ENCODE data around the gene SLC27A4. TPM values are rescaled to one million over a fixed set of nuclear protein-coding genes. Genes with fewer than 3 reads are reported as not detected.
"Not testable (repeated sequence)": the region's sequence is repeated elsewhere in the genome, so short reads cannot be mapped to it uniquely, and the experiment has no call there.

The SLC27A4 gene
- total RNA-seq, 1 donor from 2014 or later = 47.3 TPM

GRCh38 chr9:128335914-128336313 is 4.4 kb upstream of the SLC27A4 start:
- Mint-ChIP-seq H3K36me3 (ENCODE audit: unreplicated experiment) (no peaks in the 10 kb centered on the region), H3K9me3 (ENCODE audit: unreplicated experiment) (peaks cover 9% of the 10 kb centered on the region), H3K4me3 (ENCODE audit: unreplicated experiment) (no peak overlapping the region), H3K4me1 (ENCODE audit: low read depth, unreplicated experiment) (no peaks in the 10 kb centered on the region), H3K27me3 (ENCODE audit: unreplicated experiment) (peaks cover 2% of the 10 kb centered on the region), H3K27ac (ENCODE audit: unreplicated experiment) (no peak overlapping the region)
- no peak for TF ChIP-seq CTCF (IDR thresholded peaks at IDR 0.05; ENCODE audit: partially characterized antibody, unreplicated experiment)
- DNase-seq = no peak

- Mint-ChIP-seq H3K36me3 (ENCODE audit: unreplicated experiment) (no peaks in the 10 kb centered on the region), H3K4me1 (ENCODE audit: low read depth, unreplicated experiment) (no peaks in the 10 kb centered on the region), H3K27ac (ENCODE audit: unreplicated experiment) (no peak overlapping the region), H3K4me3 (ENCODE audit: unreplicated experiment) (no peak overlapping the region), H3K9me3 (ENCODE audit: unreplicated experiment) (peaks cover 11% of the 10 kb centered on the region), H3K27me3 (ENCODE audit: unreplicated experiment) (no peaks in the 10 kb centered on the region)
- DNase-seq = no peak
- TF ChIP-seq CTCF (IDR thresholded peaks at IDR 0.05; ENCODE audit: partially characterized antibody, unreplicated experiment) = no peak
Observed at GRCh38 chr9:128337936-128338335, 2.4 kb upstream of the SLC27A4 start.

- not testable (repeated sequence) for H3K27me3 Mint-ChIP-seq (ENCODE audit: unreplicated experiment); H3K36me3 Mint-ChIP-seq (ENCODE audit: unreplicated experiment); H3K4me1 Mint-ChIP-seq (ENCODE audit: low read depth, unreplicated experiment); H3K27ac Mint-ChIP-seq (ENCODE audit: unreplicated experiment); DNase-seq
- Mint-ChIP-seq H3K4me3 (ENCODE audit: unreplicated experiment) (peak overlapping the region; percentile 88), H3K9me3 (ENCODE audit: unreplicated experiment) (peaks cover 11% of the 10 kb centered on the region)
Observed at GRCh38 chr9:128338852-128339614, 1.3 kb upstream of the SLC27A4 start.

- peaks cover 11% of the 10 kb centered on the region for H3K9me3 Mint-ChIP-seq (ENCODE audit: unreplicated experiment)
- TF ChIP-seq CTCF (IDR thresholded peaks at IDR 0.05; ENCODE audit: partially characterized antibody, unreplicated experiment) = no peak
Observed at GRCh38 chr9:128340691-128341434, 536 bp downstream of the SLC27A4 start.

GRCh38 chr9:128341435-128341849 is 1.1 kb downstream of the SLC27A4 start:
- H3K36me3 Mint-ChIP-seq (ENCODE audit: unreplicated experiment) = no peaks in the 10 kb centered on the region
- peak; percentile 75 for DNase-seq
- H3K9me3 Mint-ChIP-seq (ENCODE audit: unreplicated experiment) = peaks cover 11% of the 10 kb centered on the region
- peak; percentile 60 for TF ChIP-seq CTCF (IDR thresholded peaks at IDR 0.05; ENCODE audit: partially characterized antibody, unreplicated experiment)
- no peaks in the 10 kb centered on the region for H3K27me3 Mint-ChIP-seq (ENCODE audit: unreplicated experiment)
- H3K4me3 Mint-ChIP-seq (ENCODE audit: unreplicated experiment) = peak overlapping the region; percentile 98
- no peaks in the 10 kb centered on the region for H3K4me1 Mint-ChIP-seq (ENCODE audit: low read depth, unreplicated experiment)
- H3K27ac Mint-ChIP-seq (ENCODE audit: unreplicated experiment) = peak overlapping the region; percentile 59

More at GRCh38 chr9:128340691-128341434, 536 bp downstream of the SLC27A4 start:
- Mint-ChIP-seq H3K36me3 (ENCODE audit: unreplicated experiment) (no peaks in the 10 kb centered on the region), H3K27ac (ENCODE audit: unreplicated experiment) (no peak overlapping the region), H3K4me1 (ENCODE audit: low read depth, unreplicated experiment) (no peaks in the 10 kb centered on the region), H3K27me3 (ENCODE audit: unreplicated experiment) (no peaks in the 10 kb centered on the region), H3K4me3 (ENCODE audit: unreplicated experiment) (peak overlapping the region; percentile 98)
- peak; percentile 53 for DNase-seq
